OCI-LY7 (cell line): ENCODE data around the gene MTFMT. TPM values are rescaled to one million over a fixed set of nuclear protein-coding genes. Genes with fewer than 3 reads are reported as not detected.

Experiments
- BruUV-seq: library from RNA; stranded (reverse); fragments of 400-500 nt; replicated peaks from 2 replicates; lab custom pipeline; 2021; lab: Mats Ljungman, UMichigan
- CTCF ChIA-PET: fragments of 300-600 bp; sonication (Branson Sonifier 250); formaldehyde crosslinking; loops from one replicate; lab custom pipeline; 2022; ENCODE audit warnings: antibody characterized with exemption; ENCODE audit not compliant: unreplicated experiment; lab: Charles Lee
- POLR2A ChIA-PET: fragments of 300-600 bp; sonication (Branson Sonifier 250); formaldehyde crosslinking; loops from one replicate; lab custom pipeline; 2022; ENCODE audit warnings: antibody characterized with exemption; lab: Charles Lee
- DNase-seq: peaks from one replicate; pipeline ENCODE4 v3.0.0-alpha.2; 2015; ENCODE audit warnings: low spot score
- H2AFZ ChIP-seq: fragments of 200-600 bp; sonication (generic), shearing (Covaris generic); 2 replicates; pipeline ENCODE4 v1.6.1; 2014; ENCODE audit warnings: mild to moderate bottlenecking, antibody characterized with exemption, low read length, moderate library complexity
- H3K27ac ChIP-seq: fragments of 200-600 bp; sonication (generic); 2 replicates; pipeline ENCODE4 v1.5.1; 2014; ENCODE audit warnings: mixed run types, low read depth, mild to moderate bottlenecking, moderate library complexity, low read length, inconsistent platforms; ENCODE audit not compliant: poor library complexity, severe bottlenecking
- H3K36me3 ChIP-seq: fragments of 200-600 bp; sonication (generic); 2 replicates; pipeline ENCODE4 v1.6.1; 2014; ENCODE audit warnings: mild to moderate bottlenecking, antibody characterized with exemption, low read length, moderate library complexity, mixed read lengths; ENCODE audit not compliant: insufficient read depth
- H3K4me1 ChIP-seq: fragments of 200-600 bp; sonication (generic); 2 replicates; pipeline ENCODE4 v1.5.1; 2014; ENCODE audit warnings: mild to moderate bottlenecking, low read length; ENCODE audit not compliant: insufficient read depth, poor library complexity, severe bottlenecking
- H3K4me2 ChIP-seq: fragments of 200-600 bp; sonication (generic); 2 replicates; pipeline ENCODE4 v1.6.1; 2014; ENCODE audit warnings: mild to moderate bottlenecking, low read length
- H3K4me3 ChIP-seq: fragments of 200-600 bp; sonication (generic); 2 replicates; pipeline ENCODE4 v1.5.1; 2014; ENCODE audit warnings: mild to moderate bottlenecking, low read depth, low read length; ENCODE audit not compliant: poor library complexity, severe bottlenecking
- H3K79me2 ChIP-seq: fragments of 200-600 bp; sonication (generic); 2 replicates; pipeline ENCODE4 v1.6.1; 2016; ENCODE audit warnings: low read depth, mild to moderate bottlenecking, low read length, moderate library complexity, mixed read lengths; ENCODE audit not compliant: insufficient read depth
- H3K9me2 ChIP-seq: fragments of 200-600 bp; sonication (generic); 2 replicates; pipeline ENCODE4 v1.6.1; 2016; ENCODE audit warnings: mild to moderate bottlenecking, low read length, mixed read lengths; ENCODE audit not compliant: insufficient read depth
- H3K9me3 ChIP-seq: fragments of 200-600 bp; sonication (generic); 2 replicates; pipeline ENCODE4 v1.6.1; 2014; ENCODE audit warnings: mild to moderate bottlenecking, mixed run types, low read length, mixed read lengths
- H4K20me1 ChIP-seq: fragments of 200-600 bp; sonication (generic); 2 replicates; pipeline ENCODE4 v1.6.1; 2014; ENCODE audit warnings: mild to moderate bottlenecking, antibody characterized with exemption, low read length, moderate library complexity, mixed read lengths; ENCODE audit not compliant: insufficient read depth
- EZH2phosphoT487 ChIP-seq: fragments of 200-600 bp; sonication (generic); IDR thresholded peaks from 2 replicates; pipeline ENCODE4 v1.6.1; 2018; ENCODE audit warnings: low read depth, borderline replicate concordance, mild to moderate bottlenecking, mixed run types, antibody characterized with exemption, low read length, moderate library complexity, mixed read lengths
- intact Hi-C: fragments of 100-400 bp; cut with micrococcal nuclease; formaldehyde crosslinking; loops from one replicate; pipeline ENCODE4 v1.10.0; 2022; ENCODE audit not compliant: unreplicated experiment
- total RNA-seq, 2 experiments: library from RNA; depleted of rRNA in 1 of 2; stranded (reverse); fragments of >200 nt in 1 of 2; shearing (Covaris generic) in 1 of 2; gene quantifications; 2 replicates each; pipeline ENCODE4 v1.2.3, GENCODE V29; 2014 to 2022
- TF ChIP-seq, protein P1 (sequence below): fragments of 200-600 bp; sonication (generic); conservative IDR thresholded peaks from 2 replicates; pipeline ENCODE4 v1.5.1; 2014; ENCODE audit warnings: mild to moderate bottlenecking, antibody characterized with exemption, low read length, moderate library complexity, mixed read lengths

Gene MTFMT
- total RNA-seq, 2 experiments from 2014 or later: 9.7 to 19.0 TPM

DNA sequence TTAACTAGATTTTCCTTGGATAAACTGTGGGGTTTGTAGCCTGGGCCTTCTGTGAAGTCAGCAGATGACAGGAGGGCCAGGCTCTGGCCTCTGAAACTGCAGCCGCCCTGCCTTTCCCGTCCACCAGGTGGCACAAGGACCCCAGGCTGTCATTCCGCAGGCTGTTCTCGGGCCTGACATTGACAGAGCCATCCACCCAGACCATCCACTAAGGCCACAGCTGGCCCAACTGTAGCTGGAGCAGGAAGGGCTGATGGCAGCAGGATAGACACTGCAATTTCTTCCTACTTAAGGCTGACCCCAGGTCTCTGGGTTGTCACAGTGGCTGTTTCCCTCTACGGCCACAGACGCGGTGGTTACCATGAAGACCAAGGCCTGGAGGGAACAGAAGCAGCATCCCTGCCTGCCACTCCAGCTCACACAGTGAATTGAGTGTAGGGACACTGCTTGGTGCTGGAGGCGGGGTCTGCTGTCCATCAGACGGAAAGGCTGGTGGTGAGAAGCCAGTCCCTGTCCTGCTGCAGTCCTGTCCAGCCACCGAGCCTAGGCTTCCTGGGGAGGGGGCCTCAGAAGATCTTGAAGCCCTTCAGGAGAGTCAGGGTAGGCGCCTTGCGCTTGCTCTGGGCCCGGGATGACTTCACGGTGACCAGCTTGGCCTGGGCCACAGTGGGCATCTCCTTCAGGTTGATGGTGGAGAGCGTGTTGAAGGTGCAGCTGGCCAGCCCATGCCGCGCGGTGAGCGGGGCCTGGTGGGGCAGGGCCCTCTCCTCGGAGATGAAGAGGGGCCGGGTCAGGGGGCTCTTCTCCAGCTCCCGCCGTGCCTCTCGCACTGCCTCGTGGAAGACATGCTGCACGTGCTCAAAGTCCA lies 25.1 kb upstream of the MTFMT start:
- BruUV-seq: no TSS peak
- CTCF ChIA-PET: no interaction called here

DNA sequence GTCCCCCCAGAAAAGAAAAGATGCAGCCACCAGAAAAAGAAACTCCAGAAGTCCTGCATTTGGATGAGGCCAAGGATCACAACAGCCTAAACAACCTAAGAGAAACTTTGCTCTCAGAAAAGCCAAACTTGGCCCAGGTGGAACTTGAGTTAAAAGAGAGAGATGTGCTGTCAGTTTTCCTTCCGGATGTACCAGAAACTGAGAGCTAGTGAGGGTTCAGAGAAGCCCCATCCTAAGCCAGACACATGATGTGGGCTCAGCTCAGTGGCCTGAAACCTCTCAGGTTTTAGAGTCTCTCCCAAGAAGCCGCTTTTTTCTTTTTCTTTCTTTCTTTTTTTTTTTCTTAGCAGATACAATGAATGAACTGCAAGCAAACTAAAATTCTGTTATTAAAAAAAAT lies 23.5 kb upstream of the MTFMT start:
- Histone ChIP-seq H2AFZ (no peak overlapping the region), H4K20me1 (no peaks in the 10 kb centered on the region), H3K4me2 (no peak overlapping the region), H3K36me3 (no peaks in the 10 kb centered on the region), H3K4me1 (peaks cover 19% of the 10 kb centered on the region), H3K27ac (no peak overlapping the region), H3K9me2 (no peaks in the 10 kb centered on the region), H3K4me3 (no peak overlapping the region), H3K79me2 (no peaks in the 10 kb centered on the region), H3K9me3 (no peaks in the 10 kb centered on the region)
- ChIA-PET POLR2A (interaction anchor here (0.7 to 1.5 kb wide), 7 partner anchors 11 to 1101 kb away, joined by 3 to 5 read pairs (median 4); partner anchors contain the start of gene RNU5B-1), CTCF (interaction anchor here (0.7 kb wide), 1 partner anchor 13 kb away, joined by 7 read pairs; no protein-coding TSS in a partner anchor)
- TF ChIP-seq, protein P1, sequence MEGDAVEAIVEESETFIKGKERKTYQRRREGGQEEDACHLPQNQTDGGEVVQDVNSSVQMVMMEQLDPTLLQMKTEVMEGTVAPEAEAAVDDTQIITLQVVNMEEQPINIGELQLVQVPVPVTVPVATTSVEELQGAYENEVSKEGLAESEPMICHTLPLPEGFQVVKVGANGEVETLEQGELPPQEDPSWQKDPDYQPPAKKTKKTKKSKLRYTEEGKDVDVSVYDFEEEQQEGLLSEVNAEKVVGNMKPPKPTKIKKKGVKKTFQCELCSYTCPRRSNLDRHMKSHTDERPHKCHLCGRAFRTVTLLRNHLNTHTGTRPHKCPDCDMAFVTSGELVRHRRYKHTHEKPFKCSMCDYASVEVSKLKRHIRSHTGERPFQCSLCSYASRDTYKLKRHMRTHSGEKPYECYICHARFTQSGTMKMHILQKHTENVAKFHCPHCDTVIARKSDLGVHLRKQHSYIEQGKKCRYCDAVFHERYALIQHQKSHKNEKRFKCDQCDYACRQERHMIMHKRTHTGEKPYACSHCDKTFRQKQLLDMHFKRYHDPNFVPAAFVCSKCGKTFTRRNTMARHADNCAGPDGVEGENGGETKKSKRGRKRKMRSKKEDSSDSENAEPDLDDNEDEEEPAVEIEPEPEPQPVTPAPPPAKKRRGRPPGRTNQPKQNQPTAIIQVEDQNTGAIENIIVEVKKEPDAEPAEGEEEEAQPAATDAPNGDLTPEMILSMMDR: no peak
- no peak for TF ChIP-seq EZH2phosphoT487
- intact Hi-C loops: no loop called here
- BruUV-seq: no TSS peak
- peak; percentile 24 for DNase-seq

More for the DNA sequence above, 25.1 kb upstream of the MTFMT start:
- Histone ChIP-seq H3K36me3 (no peaks in the 10 kb centered on the region), H4K20me1 (no peaks in the 10 kb centered on the region), H3K9me3 (no peaks in the 10 kb centered on the region), H3K4me2 (no peak overlapping the region), H3K27ac (no peak overlapping the region), H3K79me2 (no peaks in the 10 kb centered on the region), H3K4me1 (peaks cover 17% of the 10 kb centered on the region), H3K9me2 (no peaks in the 10 kb centered on the region), H2AFZ (no peak overlapping the region; the same call in 1 of the 2 replicates), H3K4me3 (no peak overlapping the region)
- intact Hi-C loops: loop anchor here (1.0 to 2.0 kb wide), 4 partner anchors 21 to 243 kb away; no protein-coding TSS in a partner anchor
- TF ChIP-seq, protein P1: peak; percentile 85
- no peak for TF ChIP-seq EZH2phosphoT487
- POLR2A ChIA-PET: interaction anchor here (0.8 kb wide), 1 partner anchor 243 kb away, joined by 3 read pairs; no protein-coding TSS in a partner anchor
- peak; percentile 70 for DNase-seq
